ENCODE measurements around the gene PLEKHB1.

Gene PLEKHB1

DNA sequence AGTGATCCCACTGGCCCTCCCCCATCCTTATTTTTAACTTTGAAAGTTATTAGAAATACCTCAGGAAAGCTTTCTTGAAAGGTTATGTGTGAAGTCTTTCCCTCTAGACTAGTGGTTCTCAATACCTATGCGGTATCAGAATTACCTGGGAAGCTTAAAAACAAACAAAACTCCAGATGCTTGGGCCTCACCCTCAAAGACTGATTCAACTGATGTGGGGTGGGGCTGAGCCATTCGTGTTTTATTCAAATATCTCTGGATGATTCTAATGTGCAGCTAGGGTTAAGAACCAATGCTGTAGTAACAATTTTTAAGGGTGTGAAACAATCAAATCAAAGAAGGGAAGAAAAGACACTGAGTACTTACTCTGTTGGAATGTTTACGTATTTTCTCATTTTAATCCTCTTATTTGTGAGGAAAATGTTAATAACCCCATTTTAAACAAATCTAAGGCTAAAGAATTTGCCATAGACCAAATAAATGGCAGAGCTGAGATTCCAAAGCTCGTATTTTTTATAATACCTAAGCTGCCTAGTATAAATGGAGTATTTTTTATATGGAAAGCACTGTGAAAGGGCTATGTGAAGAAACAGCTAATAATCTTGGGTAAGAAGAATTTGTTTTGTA, 47.6 kb downstream of the PLEKHB1 start:
- DNase-seq, result no peak

GRCh38 chr11:73705053-73705452, 58.7 kb downstream of the PLEKHB1 start:
- no peak for DNase-seq

- DNase-seq, result no peak
Observed at GRCh38 chr11:73710964-73711363, 64.6 kb downstream of the PLEKHB1 start.
